Neural progenitor cell (in vitro differentiated cells): ENCODE measurements around the gene CCDC63. TPM values are rescaled to one million over a fixed set of nuclear protein-coding genes. Genes with fewer than 3 reads are reported as not detected.

ENCODE experiments used
- DNase-seq: peaks from one replicate; pipeline ENCODE4 v3.0.0-alpha.2; 2016; ENCODE audit warnings: low spot score
- H2AFZ ChIP-seq: fragments of 200-600 bp; sonication (generic); replicated peaks from 2 replicates; pipeline ENCODE4 v1.6.1; 2016; ENCODE audit warnings: antibody characterized with exemption
- H3F3A ChIP-seq: fragments of 200-600 bp; sonication (generic); 2 replicates; pipeline ENCODE4 v1.6.1; 2016; ENCODE audit warnings: antibody characterized with exemption, low read depth
- H3K27ac ChIP-seq: fragments of 200-600 bp; sonication (generic); 2 replicates; pipeline ENCODE4 v1.5.1; 2016; ENCODE audit warnings: mild to moderate bottlenecking
- H3K27me3 ChIP-seq: fragments of 200-600 bp; sonication (generic); 2 replicates; pipeline ENCODE4 v1.6.1; 2016; ENCODE audit warnings: mild to moderate bottlenecking, moderate library complexity
- H3K36me3 ChIP-seq: fragments of 200-600 bp; sonication (generic); 2 replicates; pipeline ENCODE4 v1.5.1; 2016
- H3K4me1 ChIP-seq: fragments of 200-600 bp; sonication (generic); 2 replicates; pipeline ENCODE4 v1.6.1; 2016; ENCODE audit warnings: mixed run types
- H3K4me2 ChIP-seq: fragments of 200-600 bp; sonication (generic); 2 replicates; pipeline ENCODE4 v1.6.1; 2016
- H3K4me3 ChIP-seq: fragments of 200-600 bp; sonication (generic); 2 replicates; pipeline ENCODE4 v1.5.1; 2016
- H3K79me2 ChIP-seq: fragments of 200-600 bp; sonication (generic); 2 replicates; pipeline ENCODE4 v1.6.1; 2016; ENCODE audit warnings: low read depth
- H3K9ac ChIP-seq: fragments of 200-600 bp; sonication (generic); 2 replicates; pipeline ENCODE4 v1.6.1; 2016
- H3K9me3 ChIP-seq: fragments of 200-600 bp; sonication (generic); 2 replicates; pipeline ENCODE4 v1.5.1; 2016; ENCODE audit warnings: low read depth
- H4K20me1 ChIP-seq: fragments of 200-600 bp; sonication (generic); 2 replicates; pipeline ENCODE4 v1.6.1; 2016; ENCODE audit warnings: low read depth
- H3K27ac Mint-ChIP-seq: 3 replicates; pipeline ENCODE4 v1.8.0; 2021; ENCODE audit warnings: mixed read lengths
- H3K27me3 Mint-ChIP-seq: 2 replicates; pipeline ENCODE4 v1.8.0; 2022; ENCODE audit warnings: low read depth, mild to moderate bottlenecking, inconsistent platforms, moderate library complexity, mixed read lengths; ENCODE audit not compliant: insufficient read depth
- H3K36me3 Mint-ChIP-seq: 3 replicates; pipeline ENCODE4 v1.8.0; 2021; ENCODE audit warnings: mixed read lengths
- H3K4me1 Mint-ChIP-seq: 3 replicates; pipeline ENCODE4 v1.8.0; 2021; ENCODE audit warnings: mixed read lengths
- H3K4me3 Mint-ChIP-seq: 3 replicates; pipeline ENCODE4 v1.8.0; 2021; ENCODE audit warnings: mild to moderate bottlenecking, moderate library complexity, mixed read lengths
- H3K9me3 Mint-ChIP-seq: 3 replicates; pipeline ENCODE4 v1.8.0; 2020; ENCODE audit warnings: mixed read lengths
- CTCF ChIP-seq: fragments of 200-600 bp; sonication (generic); IDR thresholded peaks from 2 replicates; pipeline ENCODE4 v1.5.1; 2017; ENCODE audit warnings: antibody characterized with exemption, mild to moderate bottlenecking
- EZH2 ChIP-seq: fragments of 200-600 bp; sonication (generic); IDR thresholded peaks from 2 replicates; pipeline ENCODE4 v1.6.1; 2017; ENCODE audit warnings: antibody characterized with exemption, mild to moderate bottlenecking, moderate library complexity
- EZH2phosphoT487 ChIP-seq: fragments of 200-600 bp; sonication (generic); IDR thresholded peaks from 2 replicates; pipeline ENCODE4 v1.6.1; 2017; ENCODE audit warnings: antibody characterized with exemption
- total RNA-seq: library from RNA; depleted of rRNA; stranded (reverse); fragments of >200 nt; gene quantifications from 2 replicates; pipeline ENCODE4 v1.2.3, GENCODE V29; 2015; ENCODE audit warnings: low replicate concordance

CCDC63 gene
- total RNA-seq, 1 donor from 2014 or later, result 0.24 TPM

- Mint-ChIP-seq H3K36me3 (no peaks in the 10 kb centered on the region), H3K4me3 (no peak overlapping the region), H3K4me1 (peaks cover 4% of the 10 kb centered on the region), H3K27me3 (peaks cover 10% of the 10 kb centered on the region), H3K27ac (no peak overlapping the region), H3K9me3 (peaks cover 4% of the 10 kb centered on the region)
- Histone ChIP-seq H3K27me3 (no peaks in the 10 kb centered on the region), H3K4me3 (no peak overlapping the region), H2AFZ (no peak overlapping the region), H4K20me1 (no peaks in the 10 kb centered on the region), H3K4me2 (no peak overlapping the region), H3K4me1 (peaks cover 7% of the 10 kb centered on the region), H3K9me3 (no peaks in the 10 kb centered on the region), H3F3A (peaks cover 7% of the 10 kb centered on the region), H3K36me3 (no peaks in the 10 kb centered on the region), H3K27ac (no peak overlapping the region), H3K9ac (no peak overlapping the region), H3K79me2 (no peaks in the 10 kb centered on the region)
- DNase-seq, result no peak
- TF ChIP-seq EZH2 (no peak), EZH2phosphoT487 (no peak), CTCF (no peak)
Measured at GRCh38 chr12:110880651-110881050, 33.9 kb downstream of the CCDC63 start.

DNA sequence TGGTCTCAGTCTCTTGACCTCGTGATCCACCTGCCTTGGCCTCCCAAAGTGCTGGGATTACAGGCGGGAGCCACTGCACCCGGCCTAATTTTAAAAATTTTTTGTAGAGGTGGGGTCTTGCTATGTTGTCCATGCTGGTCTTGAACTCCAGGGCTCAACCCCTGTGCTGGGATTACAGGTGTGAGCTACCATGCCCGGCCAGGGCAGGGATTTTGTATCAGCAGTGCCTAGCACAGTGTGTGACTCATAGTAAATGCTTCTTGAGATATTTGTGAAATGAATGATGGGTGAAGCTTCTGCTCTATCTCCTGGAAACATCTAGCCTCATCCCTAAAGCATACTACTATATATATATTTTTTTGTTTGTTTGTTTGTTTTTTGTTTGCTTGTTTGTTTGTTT, 36.5 kb downstream of the CCDC63 start:
- no peaks in the 10 kb centered on the region for H3K36me3 Mint-ChIP-seq
- no peak overlapping the region for H3K27ac Mint-ChIP-seq
- peaks cover 3% of the 10 kb centered on the region for H3K9me3 Mint-ChIP-seq
- H3K4me2 ChIP-seq, result no peak overlapping the region
- no peak overlapping the region for H3K9ac ChIP-seq
- H3K27me3 ChIP-seq, result no peaks in the 10 kb centered on the region
- H3K9me3 ChIP-seq, result no peaks in the 10 kb centered on the region
- peaks cover 14% of the 10 kb centered on the region for H3K27me3 Mint-ChIP-seq
- H4K20me1 ChIP-seq, result no peaks in the 10 kb centered on the region
- H3K79me2 ChIP-seq, result no peaks in the 10 kb centered on the region
- no peak overlapping the region for H2AFZ ChIP-seq
- H3K27ac ChIP-seq, result no peak overlapping the region
- DNase-seq, result no peak
- peaks cover 7% of the 10 kb centered on the region for H3K4me1 Mint-ChIP-seq
- no peak for TF ChIP-seq CTCF
- TF ChIP-seq EZH2, result no peak
- no peak for TF ChIP-seq EZH2phosphoT487
- H3K4me3 Mint-ChIP-seq, result no peak overlapping the region
- no peaks in the 10 kb centered on the region for H3K36me3 ChIP-seq
- peaks cover 8% of the 10 kb centered on the region for H3F3A ChIP-seq
- no peak overlapping the region for H3K4me3 ChIP-seq
- H3K4me1 ChIP-seq, result peaks cover 8% of the 10 kb centered on the region

DNA sequence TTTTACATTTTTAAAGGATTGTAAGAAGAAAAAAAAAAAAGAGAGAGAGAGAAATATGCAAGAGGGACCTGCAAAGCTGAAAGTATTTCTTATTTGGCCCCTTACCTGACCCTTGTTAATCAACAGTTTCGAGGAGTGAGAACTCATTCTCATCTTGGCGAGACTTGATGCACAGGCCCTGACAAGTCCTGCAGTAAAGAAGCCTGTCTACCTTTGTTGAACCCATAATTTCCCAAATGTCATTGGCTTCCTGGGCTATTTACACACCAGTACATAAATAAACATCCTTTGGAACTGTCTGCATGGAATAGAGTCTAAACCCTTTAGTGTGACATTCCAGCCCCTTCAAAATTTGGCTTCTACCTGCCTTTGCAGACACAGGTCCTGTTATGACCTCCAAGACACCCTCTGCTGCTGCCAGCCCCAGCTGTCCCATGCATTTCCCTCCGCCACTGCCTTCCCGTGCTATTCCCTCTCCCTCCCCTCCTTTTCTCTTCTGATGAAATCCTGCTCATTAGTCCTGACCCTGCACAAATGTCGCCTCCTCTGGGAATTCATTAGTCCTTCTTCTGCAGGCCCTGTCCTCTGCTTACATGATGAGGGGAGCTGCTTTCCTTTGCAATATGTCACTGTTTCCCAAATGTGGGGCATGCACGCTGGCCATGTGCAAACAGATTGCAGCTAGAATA, 38.5 kb downstream of the CCDC63 start:
- Histone ChIP-seq H3K27me3 (no peaks in the 10 kb centered on the region), H3K9ac (no peak overlapping the region), H3K4me2 (no peak overlapping the region), H3K36me3 (no peaks in the 10 kb centered on the region), H3K4me3 (no peak overlapping the region), H3F3A (peaks cover 8% of the 10 kb centered on the region), H4K20me1 (no peaks in the 10 kb centered on the region), H3K79me2 (no peaks in the 10 kb centered on the region), H3K27ac (no peak overlapping the region), H2AFZ (no peak overlapping the region), H3K9me3 (no peaks in the 10 kb centered on the region), H3K4me1 (peaks cover 8% of the 10 kb centered on the region)
- Mint-ChIP-seq H3K27me3 (peaks cover 11% of the 10 kb centered on the region), H3K27ac (no peak overlapping the region), H3K4me1 (peaks cover 7% of the 10 kb centered on the region), H3K9me3 (peaks cover 3% of the 10 kb centered on the region), H3K4me3 (no peak overlapping the region), H3K36me3 (no peaks in the 10 kb centered on the region)
- DNase-seq, result peak; percentile 50
- no peak for TF ChIP-seq EZH2phosphoT487
- no peak for TF ChIP-seq EZH2
- TF ChIP-seq CTCF, result no peak
